ENCODE results near the gene BNIP3.

DNA sequence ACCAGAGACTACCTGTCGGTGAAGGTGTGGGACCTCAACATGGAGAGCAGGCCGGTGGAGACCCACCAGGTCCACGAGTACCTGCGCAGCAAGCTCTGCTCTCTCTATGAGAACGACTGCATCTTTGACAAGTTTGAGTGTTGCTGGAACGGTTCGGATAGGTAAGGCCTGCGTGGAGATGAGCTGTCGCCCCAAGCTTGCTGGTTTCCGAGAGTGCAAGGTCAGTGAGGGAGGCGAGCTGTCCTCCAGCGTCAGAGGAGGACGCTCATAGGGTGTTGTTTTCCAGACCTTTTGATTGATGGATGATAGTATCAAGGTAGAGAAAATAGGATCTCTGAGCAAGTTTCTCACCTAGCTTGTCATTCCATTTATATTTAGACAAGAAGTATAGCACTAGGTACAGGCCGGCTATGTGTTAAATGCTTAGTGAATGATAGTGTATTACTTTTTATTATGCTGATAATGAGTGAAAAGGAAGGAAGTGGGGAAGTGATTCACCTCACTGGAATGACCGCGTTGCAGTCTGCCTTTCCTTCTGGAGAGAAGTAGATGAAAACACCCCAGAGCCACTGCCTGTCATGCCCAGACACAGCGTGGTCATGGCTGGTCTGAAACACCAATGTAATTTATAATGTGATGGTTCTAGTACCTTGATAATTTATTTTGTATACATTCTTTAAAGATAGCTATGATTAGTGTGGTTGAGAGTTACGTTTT is 33.9 kb downstream of the BNIP3 start:
- no peak for TF ChIP-seq POLR2A (IDR thresholded peaks at IDR 0.05; ENCODE audit: low read depth, low read length)
- TF ChIP-seq, protein P1, sequence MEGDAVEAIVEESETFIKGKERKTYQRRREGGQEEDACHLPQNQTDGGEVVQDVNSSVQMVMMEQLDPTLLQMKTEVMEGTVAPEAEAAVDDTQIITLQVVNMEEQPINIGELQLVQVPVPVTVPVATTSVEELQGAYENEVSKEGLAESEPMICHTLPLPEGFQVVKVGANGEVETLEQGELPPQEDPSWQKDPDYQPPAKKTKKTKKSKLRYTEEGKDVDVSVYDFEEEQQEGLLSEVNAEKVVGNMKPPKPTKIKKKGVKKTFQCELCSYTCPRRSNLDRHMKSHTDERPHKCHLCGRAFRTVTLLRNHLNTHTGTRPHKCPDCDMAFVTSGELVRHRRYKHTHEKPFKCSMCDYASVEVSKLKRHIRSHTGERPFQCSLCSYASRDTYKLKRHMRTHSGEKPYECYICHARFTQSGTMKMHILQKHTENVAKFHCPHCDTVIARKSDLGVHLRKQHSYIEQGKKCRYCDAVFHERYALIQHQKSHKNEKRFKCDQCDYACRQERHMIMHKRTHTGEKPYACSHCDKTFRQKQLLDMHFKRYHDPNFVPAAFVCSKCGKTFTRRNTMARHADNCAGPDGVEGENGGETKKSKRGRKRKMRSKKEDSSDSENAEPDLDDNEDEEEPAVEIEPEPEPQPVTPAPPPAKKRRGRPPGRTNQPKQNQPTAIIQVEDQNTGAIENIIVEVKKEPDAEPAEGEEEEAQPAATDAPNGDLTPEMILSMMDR (IDR thresholded peaks at IDR 0.05; ENCODE audit: extremely low read depth in 1 of 2, insufficient read depth in 1 of 2, low read depth in 1 of 2, low read length in 2 of 2), result no peak

All from endothelial cell of umbilical vein (primary cell).